Stimulated activated naive CD8-positive, alpha-beta T cell treated with anti-CD3 and anti-CD28 coated beads, Interleukin-15, Interleukin-2, amounts not matched to agents 100 ng/mL and 50 ng/mL, for 24 hours (primary cell): ENCODE measurements around the gene SNRNP40.

ENCODE experiments used
- H3K27ac Mint-ChIP-seq: one replicate; pipeline ENCODE4 v1.8.0; 2021; ENCODE audit warnings: mild to moderate bottlenecking, mixed read lengths
- H3K27me3 Mint-ChIP-seq: one replicate; pipeline ENCODE4 v1.8.0; 2021; ENCODE audit warnings: mixed read lengths
- H3K36me3 Mint-ChIP-seq: one replicate; pipeline ENCODE4 v1.8.0; 2021; ENCODE audit warnings: low read depth, mixed read lengths
- H3K4me1 Mint-ChIP-seq: one replicate; pipeline ENCODE4 v1.8.0; 2021; ENCODE audit warnings: low read depth, mixed read lengths
- H3K4me3 Mint-ChIP-seq: one replicate; pipeline ENCODE4 v1.8.0; 2021; ENCODE audit warnings: mild to moderate bottlenecking, mixed read lengths
- H3K9me3 Mint-ChIP-seq: one replicate; pipeline ENCODE4 v1.8.0; 2021; ENCODE audit warnings: mixed read lengths

Gene SNRNP40

GRCh38 chr1:31228986-31229385 lies 67.6 kb downstream of the SNRNP40 start:
- H3K4me1 Mint-ChIP-seq, result no peaks in the 10 kb centered on the region

GRCh38 chr1:31227891-31228568 lies 68.6 kb downstream of the SNRNP40 start:
- no peak overlapping the region for H3K4me3 Mint-ChIP-seq
- H3K27me3 Mint-ChIP-seq, result no peaks in the 10 kb centered on the region
- no peaks in the 10 kb centered on the region for H3K9me3 Mint-ChIP-seq
- no peaks in the 10 kb centered on the region for H3K4me1 Mint-ChIP-seq
- no peak overlapping the region for H3K27ac Mint-ChIP-seq
- H3K36me3 Mint-ChIP-seq, result no peaks in the 10 kb centered on the region

More at GRCh38 chr1:31228986-31229385, 67.6 kb downstream of the SNRNP40 start:
- H3K27me3 Mint-ChIP-seq, result no peaks in the 10 kb centered on the region
- no peaks in the 10 kb centered on the region for H3K9me3 Mint-ChIP-seq
- no peak overlapping the region for H3K27ac Mint-ChIP-seq
- H3K4me3 Mint-ChIP-seq, result no peak overlapping the region
- H3K36me3 Mint-ChIP-seq, result no peaks in the 10 kb centered on the region

GRCh38 chr1:31224068-31224467 lies 72.5 kb downstream of the SNRNP40 start:
- Mint-ChIP-seq H3K4me3 (no peak overlapping the region), H3K27ac (no peak overlapping the region), H3K4me1 (no peaks in the 10 kb centered on the region), H3K27me3 (no peaks in the 10 kb centered on the region), H3K36me3 (no peaks in the 10 kb centered on the region), H3K9me3 (no peaks in the 10 kb centered on the region)

GRCh38 chr1:31222176-31222575 lies 74.4 kb downstream of the SNRNP40 start:
- Mint-ChIP-seq H3K4me3 (no peak overlapping the region), H3K36me3 (no peaks in the 10 kb centered on the region), H3K27me3 (no peaks in the 10 kb centered on the region), H3K9me3 (no peaks in the 10 kb centered on the region), H3K4me1 (no peaks in the 10 kb centered on the region), H3K27ac (no peak overlapping the region)

GRCh38 chr1:31221072-31221471 lies 75.5 kb downstream of the SNRNP40 start:
- no peak overlapping the region for H3K4me3 Mint-ChIP-seq
- no peak overlapping the region for H3K27ac Mint-ChIP-seq
- no peaks in the 10 kb centered on the region for H3K4me1 Mint-ChIP-seq
- no peaks in the 10 kb centered on the region for H3K27me3 Mint-ChIP-seq
- H3K9me3 Mint-ChIP-seq, result no peaks in the 10 kb centered on the region
- H3K36me3 Mint-ChIP-seq, result no peaks in the 10 kb centered on the region

- Mint-ChIP-seq H3K27ac (no peak overlapping the region), H3K9me3 (no peaks in the 10 kb centered on the region), H3K4me1 (no peaks in the 10 kb centered on the region), H3K27me3 (peaks cover 1% of the 10 kb centered on the region), H3K36me3 (no peaks in the 10 kb centered on the region), H3K4me3 (no peak overlapping the region)
Observed at GRCh38 chr1:31219489-31219888, 77.1 kb downstream of the SNRNP40 start.

GRCh38 chr1:31218705-31219104 lies 77.9 kb downstream of the SNRNP40 start:
- Mint-ChIP-seq H3K27me3 (peaks cover 4% of the 10 kb centered on the region), H3K36me3 (no peaks in the 10 kb centered on the region), H3K9me3 (no peaks in the 10 kb centered on the region), H3K4me3 (no peak overlapping the region), H3K27ac (no peak overlapping the region), H3K4me1 (no peaks in the 10 kb centered on the region)

GRCh38 chr1:31216016-31216415 lies 80.6 kb downstream of the SNRNP40 start:
- Mint-ChIP-seq H3K4me1 (no peaks in the 10 kb centered on the region), H3K9me3 (peaks cover 6% of the 10 kb centered on the region), H3K36me3 (no peaks in the 10 kb centered on the region), H3K4me3 (no peak overlapping the region), H3K27ac (no peak overlapping the region), H3K27me3 (peaks cover 9% of the 10 kb centered on the region)

- Mint-ChIP-seq H3K9me3 (peaks cover 11% of the 10 kb centered on the region), H3K27me3 (peaks cover 13% of the 10 kb centered on the region), H3K27ac (no peak overlapping the region), H3K36me3 (no peaks in the 10 kb centered on the region), H3K4me3 (no peak overlapping the region), H3K4me1 (no peaks in the 10 kb centered on the region)
Observed at GRCh38 chr1:31215065-31215570, 81.5 kb downstream of the SNRNP40 start.

GRCh38 chr1:31214316-31215064 lies 82.1 kb downstream of the SNRNP40 start:
- Mint-ChIP-seq H3K4me1 (no peaks in the 10 kb centered on the region), H3K9me3 (peaks cover 11% of the 10 kb centered on the region), H3K36me3 (no peaks in the 10 kb centered on the region), H3K4me3 (no peak overlapping the region), H3K27me3 (peaks cover 13% of the 10 kb centered on the region), H3K27ac (no peak overlapping the region)
